ENCODE measurements around the gene MEST. TPM values are rescaled to one million over a fixed set of nuclear protein-coding genes. Genes with fewer than 3 reads are reported as not detected.

Gene MEST
- total RNA-seq, 2 donors from 2014 or later = 121 to 149 TPM

DNA sequence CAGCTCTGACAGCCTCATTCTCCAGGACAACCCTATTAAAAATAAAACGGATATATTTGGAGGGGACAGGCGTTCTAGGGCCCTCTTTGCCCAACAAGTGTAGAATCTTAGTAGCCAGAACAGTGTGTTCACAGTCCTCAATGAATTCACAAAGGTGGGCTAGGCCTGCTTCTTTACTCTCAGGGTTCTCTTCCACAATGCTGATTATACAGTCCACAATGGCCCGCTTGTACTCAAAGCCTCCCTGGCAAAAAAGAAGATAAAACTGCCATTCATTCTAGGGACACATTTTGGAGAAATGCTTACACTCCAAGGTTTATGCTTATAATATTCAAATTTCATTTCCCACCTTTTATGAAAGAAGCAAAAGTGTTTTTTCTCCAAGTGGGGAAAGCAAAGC is 62.6 kb downstream of the MEST start:
- Mint-ChIP-seq H3K27me3 (ENCODE audit: insufficient read depth) (no peaks in the 10 kb centered on the region), H3K27ac (no peak overlapping the region)

More for the DNA sequence above, 62.6 kb downstream of the MEST start:
- Histone ChIP-seq H3K4me3 (ENCODE audit: low read length) (no peak overlapping the region), H3K27ac (ENCODE audit: low read depth, low read length) (no peak overlapping the region), H3K4me1 (ENCODE audit: control insufficient read depth, insufficient read depth, low read length) (no peaks in the 10 kb centered on the region), H3K27me3 (ENCODE audit: control insufficient read depth, insufficient read depth, low read length, poor library complexity, severe bottlenecking) (no peaks in the 10 kb centered on the region), H3K9ac (ENCODE audit: extremely low read depth, low read length, poor library complexity, severe bottlenecking) (no peak overlapping the region), H3K36me3 (ENCODE audit: control insufficient read depth, insufficient read depth, low read length) (peaks cover 19% of the 10 kb centered on the region), H3K9me3 (ENCODE audit: control insufficient read depth, low read length) (no peaks in the 10 kb centered on the region)
- Mint-ChIP-seq H3K36me3 (ENCODE audit: low read depth) (peaks cover 29% of the 10 kb centered on the region), H3K4me3 (no peak overlapping the region), H3K4me1 (peaks cover 7% of the 10 kb centered on the region), H3K9me3 (no peaks in the 10 kb centered on the region)
- 91 to 100% methylated on average over 2 to 3 of the region's 3 CpGs for WGBS, 2 experiments (ENCODE audit: insufficient coverage in 1 of 2, insufficient read length in 1 of 2)
- no peak for DNase-seq
- TF ChIP-seq, protein P1, sequence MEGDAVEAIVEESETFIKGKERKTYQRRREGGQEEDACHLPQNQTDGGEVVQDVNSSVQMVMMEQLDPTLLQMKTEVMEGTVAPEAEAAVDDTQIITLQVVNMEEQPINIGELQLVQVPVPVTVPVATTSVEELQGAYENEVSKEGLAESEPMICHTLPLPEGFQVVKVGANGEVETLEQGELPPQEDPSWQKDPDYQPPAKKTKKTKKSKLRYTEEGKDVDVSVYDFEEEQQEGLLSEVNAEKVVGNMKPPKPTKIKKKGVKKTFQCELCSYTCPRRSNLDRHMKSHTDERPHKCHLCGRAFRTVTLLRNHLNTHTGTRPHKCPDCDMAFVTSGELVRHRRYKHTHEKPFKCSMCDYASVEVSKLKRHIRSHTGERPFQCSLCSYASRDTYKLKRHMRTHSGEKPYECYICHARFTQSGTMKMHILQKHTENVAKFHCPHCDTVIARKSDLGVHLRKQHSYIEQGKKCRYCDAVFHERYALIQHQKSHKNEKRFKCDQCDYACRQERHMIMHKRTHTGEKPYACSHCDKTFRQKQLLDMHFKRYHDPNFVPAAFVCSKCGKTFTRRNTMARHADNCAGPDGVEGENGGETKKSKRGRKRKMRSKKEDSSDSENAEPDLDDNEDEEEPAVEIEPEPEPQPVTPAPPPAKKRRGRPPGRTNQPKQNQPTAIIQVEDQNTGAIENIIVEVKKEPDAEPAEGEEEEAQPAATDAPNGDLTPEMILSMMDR (conservative IDR thresholded peaks at IDR 0.05) = no peak

Small RNA genes lying within 50 kb of the gene (microRNA-seq; reads per million reads assigned to microRNA genes)
- 378 reads per million, percentile 87 among the genes with 10 or more reads in this experiment for gene MIR335 (ENCODE audit: borderline microRNAs expressed)

Other genes with a start within 250 kb of the MEST start
- gene CPA2, start 225.2 kb upstream of the MEST start, total RNA-seq = under 1 TPM; 0.40 to 0.66 TPM
- gene CPA4, start 198.9 kb upstream of the MEST start, total RNA-seq = not detected
- not detected for gene CPA5, start 147.3 kb upstream of the MEST start, total RNA-seq
- not detected for gene CPA1, start 111.6 kb upstream of the MEST start, total RNA-seq
- gene CEP41, start 51.1 kb upstream of the MEST start, total RNA-seq = 10 to 100 TPM; 11.4 to 13.0 TPM
- 10 to 100 TPM; 74.3 to 76.3 TPM for gene COPG2, start 176.7 kb downstream of the MEST start, total RNA-seq
- gene TSGA13, start 194.5 kb downstream of the MEST start, total RNA-seq = not detected
- gene KLF14, start 242.1 kb downstream of the MEST start, total RNA-seq = not detected